PFSK-1 (cell line): ENCODE data around the gene SCYL2.

Experiments
- FOXP2 ChIP-seq: optimal IDR thresholded peaks from 2 replicates; pipeline ENCODE3; 2011; ENCODE audit warnings: borderline replicate concordance, control low read depth, inconsistent platforms; ENCODE audit not compliant: insufficient read depth; ENCODE audit errors: extremely low read length, extremely low read depth
- POLR2AphosphoS5 ChIP-seq: IDR thresholded peaks from 2 replicates; pipeline ENCODE4 v1.6.1; 2012; ENCODE audit warnings: low read depth, mild to moderate bottlenecking, control low read depth, low read length, moderate library complexity
- SIN3A ChIP-seq: IDR thresholded peaks from 2 replicates; pipeline ENCODE4 v1.6.1; 2012; ENCODE audit warnings: mild to moderate bottlenecking, low read length, moderate library complexity, borderline replicate concordance; ENCODE audit not compliant: insufficient read depth
- TAF1 ChIP-seq: IDR thresholded peaks from 2 replicates; pipeline ENCODE4 v1.6.1; 2012; ENCODE audit warnings: low read length, control low read depth, borderline replicate concordance; ENCODE audit not compliant: insufficient read depth
- TF ChIP-seq, protein P1 (sequence below), 2 experiments: IDR thresholded peaks; 2 replicates each; pipeline versions ENCODE4 v1.6.1 to v1.8.0; 2011 to 2012; ENCODE audit warnings: low read depth in 2 of 2, low read length in 2 of 2, control low read depth in 1 of 2, inconsistent platforms in 1 of 2, mild to moderate bottlenecking in 1 of 2, moderate library complexity in 1 of 2; ENCODE audit not compliant: insufficient read depth in 1 of 2

DNA sequence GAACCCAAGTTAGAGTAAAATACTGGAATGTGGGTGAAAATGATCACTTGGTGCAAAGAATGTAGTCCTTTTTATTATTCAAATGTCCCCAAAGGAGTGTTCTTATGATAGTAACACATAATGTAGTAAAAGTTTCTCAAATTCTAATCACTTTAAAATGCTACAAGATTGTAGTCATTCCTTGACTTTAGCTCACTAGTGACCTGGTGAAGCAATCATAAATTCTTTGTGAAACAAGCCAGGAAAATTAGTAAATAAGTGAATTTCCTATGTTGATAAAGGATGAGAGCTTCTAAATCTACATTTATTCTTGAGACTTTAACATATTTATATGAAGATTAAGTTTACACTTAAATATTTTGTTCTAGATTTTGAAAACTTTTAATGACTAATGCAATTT, 59.2 kb downstream of the SCYL2 start:
- TF ChIP-seq POLR2AphosphoS5: no peak
- TF ChIP-seq, protein P1, sequence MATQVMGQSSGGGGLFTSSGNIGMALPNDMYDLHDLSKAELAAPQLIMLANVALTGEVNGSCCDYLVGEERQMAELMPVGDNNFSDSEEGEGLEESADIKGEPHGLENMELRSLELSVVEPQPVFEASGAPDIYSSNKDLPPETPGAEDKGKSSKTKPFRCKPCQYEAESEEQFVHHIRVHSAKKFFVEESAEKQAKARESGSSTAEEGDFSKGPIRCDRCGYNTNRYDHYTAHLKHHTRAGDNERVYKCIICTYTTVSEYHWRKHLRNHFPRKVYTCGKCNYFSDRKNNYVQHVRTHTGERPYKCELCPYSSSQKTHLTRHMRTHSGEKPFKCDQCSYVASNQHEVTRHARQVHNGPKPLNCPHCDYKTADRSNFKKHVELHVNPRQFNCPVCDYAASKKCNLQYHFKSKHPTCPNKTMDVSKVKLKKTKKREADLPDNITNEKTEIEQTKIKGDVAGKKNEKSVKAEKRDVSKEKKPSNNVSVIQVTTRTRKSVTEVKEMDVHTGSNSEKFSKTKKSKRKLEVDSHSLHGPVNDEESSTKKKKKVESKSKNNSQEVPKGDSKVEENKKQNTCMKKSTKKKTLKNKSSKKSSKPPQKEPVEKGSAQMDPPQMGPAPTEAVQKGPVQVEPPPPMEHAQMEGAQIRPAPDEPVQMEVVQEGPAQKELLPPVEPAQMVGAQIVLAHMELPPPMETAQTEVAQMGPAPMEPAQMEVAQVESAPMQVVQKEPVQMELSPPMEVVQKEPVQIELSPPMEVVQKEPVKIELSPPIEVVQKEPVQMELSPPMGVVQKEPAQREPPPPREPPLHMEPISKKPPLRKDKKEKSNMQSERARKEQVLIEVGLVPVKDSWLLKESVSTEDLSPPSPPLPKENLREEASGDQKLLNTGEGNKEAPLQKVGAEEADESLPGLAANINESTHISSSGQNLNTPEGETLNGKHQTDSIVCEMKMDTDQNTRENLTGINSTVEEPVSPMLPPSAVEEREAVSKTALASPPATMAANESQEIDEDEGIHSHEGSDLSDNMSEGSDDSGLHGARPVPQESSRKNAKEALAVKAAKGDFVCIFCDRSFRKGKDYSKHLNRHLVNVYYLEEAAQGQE (IDR thresholded peaks at IDR 0.05; ENCODE audit: insufficient read depth in 1 of 2, low read depth in 2 of 2, low read length in 2 of 2): no peak
- TF ChIP-seq TAF1: no peak
- TF ChIP-seq SIN3A: no peak
- TF ChIP-seq FOXP2: no peak
